Stimulated activated CD8-positive, alpha-beta memory T cell treated with anti-CD3 and anti-CD28 coated beads, Interleukin-7, amount 100 ng/mL, for 48 hours (primary cell): Measurements from ENCODE around the gene DIAPH1.

Experiments
- DNase-seq, 2 donors: peaks; one replicate each; pipeline ENCODE4 v3.0.0-alpha.2; 2020; ENCODE audit warnings: low read depth in 1 of 2; ENCODE audit errors: extremely low read depth in 1 of 2

DIAPH1 gene

GRCh38 chr5:141640051-141640415 lies 21.2 kb upstream of the DIAPH1 start:
- no peak for DNase-seq

GRCh38 chr5:141639357-141640050 lies 20.7 kb upstream of the DIAPH1 start:
- DNase-seq, result no peak

- no peak for DNase-seq
Observed at GRCh38 chr5:141638771-141639170, 20.0 kb upstream of the DIAPH1 start.

GRCh38 chr5:141637767-141638419 lies 19.1 kb upstream of the DIAPH1 start:
- peak; percentile 41 to 43 for DNase-seq

GRCh38 chr5:141637123-141637766 lies 18.4 kb upstream of the DIAPH1 start:
- peak in 1 of 2 donors; percentile 27 for DNase-seq

- DNase-seq, result peak; percentile 85
Observed at GRCh38 chr5:141636413-141637122, 17.8 kb upstream of the DIAPH1 start, which contains the start of the genes HDAC3 and RELL2. TSS of gene HDAC3 (minus strand) at chr5:141636849. CDS start at chr5:141636790, 59 bp downstream. TSS of gene RELL2 (plus strand) at chr5:141636997. CDS start at chr5:141638226, 1,229 bp downstream.

- no peak for DNase-seq
Observed at GRCh38 chr5:141636106-141636412, 17.3 kb upstream of the DIAPH1 start.

- DNase-seq, result no peak
Observed at GRCh38 chr5:141635646-141636045, 16.8 kb upstream of the DIAPH1 start.

GRCh38 chr5:141634720-141635119 lies 15.9 kb upstream of the DIAPH1 start:
- no peak for DNase-seq

- DNase-seq, result no peak
Observed at GRCh38 chr5:141633871-141634561, 15.2 kb upstream of the DIAPH1 start.

GRCh38 chr5:141632650-141633049 lies 13.8 kb upstream of the DIAPH1 start:
- no peak for DNase-seq

GRCh38 chr5:141630570-141631140 lies 11.9 kb upstream of the DIAPH1 start:
- DNase-seq, result no peak

GRCh38 chr5:141628175-141628788 lies 9.5 kb upstream of the DIAPH1 start:
- DNase-seq, result no peak

- no peak for DNase-seq
Observed at GRCh38 chr5:141623611-141624010, 4.8 kb upstream of the DIAPH1 start.

GRCh38 chr5:141623186-141623585 lies 4.4 kb upstream of the DIAPH1 start:
- DNase-seq, result peak in 1 of 2 donors; percentile 9

- peak in 1 of 2 donors; percentile 50 for DNase-seq
Observed at GRCh38 chr5:141618030-141618803, 583 bp downstream of the DIAPH1 start.

- DNase-seq, result no peak
Observed at GRCh38 chr5:141617682-141618029, 1.1 kb downstream of the DIAPH1 start.

- DNase-seq, result no peak
Observed at GRCh38 chr5:141617128-141617527, 1.7 kb downstream of the DIAPH1 start.

- no peak for DNase-seq
Observed at GRCh38 chr5:141615991-141616720, 2.6 kb downstream of the DIAPH1 start.
